Testis (tissue), 2 donors: ENCODE measurements around the gene BCKDK.

ENCODE experiments used
- POLR2A ChIP-seq: fragments of 450-650 bp; IDR thresholded peaks from one replicate; pipeline ENCODE4 v1.6.1; 2017; ENCODE audit warnings: antibody characterized with exemption, mild to moderate bottlenecking, moderate library complexity
- TF ChIP-seq, protein P1 (sequence below), 3 experiments: fragments of 450-650 bp in 2 of 3; fragments of 200-600 bp in 1 of 3; sonication (generic) in 1 of 3; IDR thresholded peaks; one replicate each; pipeline ENCODE4 v1.5.1; 2016 to 2019; ENCODE audit warnings: antibody characterized with exemption in 3 of 3, mild to moderate bottlenecking in 2 of 3, moderate library complexity in 1 of 3

DNA sequence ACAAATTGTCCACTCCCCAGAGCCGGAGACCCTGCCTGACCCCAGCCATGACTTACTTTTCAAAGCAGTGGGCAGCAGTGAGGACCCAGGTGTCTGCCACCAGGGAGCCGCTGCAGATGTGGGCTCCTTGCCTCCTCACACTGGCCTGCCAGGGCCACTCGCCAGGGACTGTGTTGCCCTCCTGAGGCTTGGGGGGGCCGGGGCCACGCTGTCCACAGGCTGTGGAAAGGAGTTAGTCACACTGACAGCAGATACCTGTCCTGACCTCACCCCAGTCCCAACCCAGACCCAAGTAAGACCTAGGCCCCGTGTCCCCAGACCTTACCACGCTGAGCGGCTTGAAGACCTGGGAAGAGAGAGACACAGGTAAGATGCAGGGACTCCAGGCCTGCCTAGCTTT is 20.7 kb upstream of the BCKDK start:
- TF ChIP-seq, protein P1, sequence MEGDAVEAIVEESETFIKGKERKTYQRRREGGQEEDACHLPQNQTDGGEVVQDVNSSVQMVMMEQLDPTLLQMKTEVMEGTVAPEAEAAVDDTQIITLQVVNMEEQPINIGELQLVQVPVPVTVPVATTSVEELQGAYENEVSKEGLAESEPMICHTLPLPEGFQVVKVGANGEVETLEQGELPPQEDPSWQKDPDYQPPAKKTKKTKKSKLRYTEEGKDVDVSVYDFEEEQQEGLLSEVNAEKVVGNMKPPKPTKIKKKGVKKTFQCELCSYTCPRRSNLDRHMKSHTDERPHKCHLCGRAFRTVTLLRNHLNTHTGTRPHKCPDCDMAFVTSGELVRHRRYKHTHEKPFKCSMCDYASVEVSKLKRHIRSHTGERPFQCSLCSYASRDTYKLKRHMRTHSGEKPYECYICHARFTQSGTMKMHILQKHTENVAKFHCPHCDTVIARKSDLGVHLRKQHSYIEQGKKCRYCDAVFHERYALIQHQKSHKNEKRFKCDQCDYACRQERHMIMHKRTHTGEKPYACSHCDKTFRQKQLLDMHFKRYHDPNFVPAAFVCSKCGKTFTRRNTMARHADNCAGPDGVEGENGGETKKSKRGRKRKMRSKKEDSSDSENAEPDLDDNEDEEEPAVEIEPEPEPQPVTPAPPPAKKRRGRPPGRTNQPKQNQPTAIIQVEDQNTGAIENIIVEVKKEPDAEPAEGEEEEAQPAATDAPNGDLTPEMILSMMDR (IDR thresholded peaks at IDR 0.05): no peak
- no peak for TF ChIP-seq POLR2A
